GM12878 (cell line): Measurements from ENCODE around the gene MS4A6A. TPM values are rescaled to one million over a fixed set of nuclear protein-coding genes. Genes with fewer than 3 reads are reported as not detected.

Experiments used
- CREB1 ChIP-seq: IDR thresholded peaks from 2 replicates; pipeline ENCODE4 v1.6.1; 2012; ENCODE audit warnings: low read depth, mild to moderate bottlenecking, inconsistent platforms
- HDGF ChIP-seq: fragments of 450-650 bp; IDR thresholded peaks from 2 replicates; pipeline ENCODE4 v1.6.1; 2016; ENCODE audit warnings: antibody characterized with exemption
- IKZF1 ChIP-seq: fragments of 450-650 bp; conservative IDR thresholded peaks from 2 replicates; pipeline ENCODE4 v1.6.1; 2017; ENCODE audit warnings: antibody characterized with exemption, mild to moderate bottlenecking
- IRF4 ChIP-seq: IDR thresholded peaks from 2 replicates; pipeline ENCODE4 v1.6.1; 2011; ENCODE audit warnings: low read depth, low read length
- JUNB ChIP-seq: IDR thresholded peaks from 2 replicates; pipeline ENCODE4 v1.6.1; 2016; ENCODE audit warnings: antibody characterized with exemption, mild to moderate bottlenecking
- MEF2A ChIP-seq: IDR thresholded peaks from 2 replicates; pipeline ENCODE4 v1.6.1; 2011; ENCODE audit warnings: low read depth, mild to moderate bottlenecking, low read length, moderate library complexity; ENCODE audit not compliant: insufficient read depth
- MYC ChIP-seq: IDR thresholded peaks from 2 replicates; pipeline ENCODE4 v1.6.1; 2011; ENCODE audit warnings: mild to moderate bottlenecking, low read length, moderate library complexity, inconsistent platforms; ENCODE audit not compliant: insufficient read depth, insufficient replicate concordance, insufficient read length, severe bottlenecking
- POU2F2 ChIP-seq: IDR thresholded peaks from 3 replicates; pipeline ENCODE4 v1.6.1; 2011; ENCODE audit warnings: low read depth, mild to moderate bottlenecking, low read length, borderline replicate concordance
- RCOR1 ChIP-seq: conservative IDR thresholded peaks from 2 replicates; pipeline ENCODE4 v1.6.1; 2012; ENCODE audit warnings: low read depth, low read length, improper control_type of control experiment
- RELA ChIP-seq: fragments of 450-650 bp; IDR thresholded peaks from 2 replicates; pipeline ENCODE4 v1.8.0; 2014; ENCODE audit warnings: borderline replicate concordance; ENCODE audit not compliant: partially characterized antibody
- RUNX3 ChIP-seq: IDR thresholded peaks from 2 replicates; pipeline ENCODE4 v1.6.1; 2012; ENCODE audit warnings: low read length, inconsistent platforms
- SKIL ChIP-seq: fragments of 450-650 bp; IDR thresholded peaks from 2 replicates; pipeline ENCODE4 v1.6.1; 2017; ENCODE audit warnings: mild to moderate bottlenecking, low read depth, inconsistent platforms; ENCODE audit not compliant: poor library complexity, severe bottlenecking
- SMAD1 ChIP-seq: fragments of 450-650 bp; IDR thresholded peaks from 2 replicates; pipeline ENCODE4 v1.6.1; 2018; ENCODE audit warnings: mild to moderate bottlenecking, low read depth; ENCODE audit not compliant: partially characterized antibody
- SMAD5 ChIP-seq: IDR thresholded peaks from 2 replicates; pipeline ENCODE4 v1.6.1; 2016; ENCODE audit warnings: antibody characterized with exemption, low read depth
- SP1 ChIP-seq: IDR thresholded peaks from one replicate; pipeline ENCODE4 v1.6.1; 2011; ENCODE audit warnings: low read depth, low read length
- SPI1 ChIP-seq: IDR thresholded peaks from 2 replicates; pipeline ENCODE4 v1.6.1; 2011; ENCODE audit warnings: low read depth, mild to moderate bottlenecking, low read length, moderate library complexity, borderline replicate concordance; ENCODE audit not compliant: insufficient read depth
- TARDBP ChIP-seq: IDR thresholded peaks from 2 replicates; pipeline ENCODE4 v1.6.1; 2016; ENCODE audit warnings: borderline replicate concordance
- TCF7 ChIP-seq: IDR thresholded peaks from 2 replicates; pipeline ENCODE4 v1.6.1; 2014; ENCODE audit warnings: antibody characterized with exemption, borderline replicate concordance
- ZNF217 ChIP-seq: fragments of 450-650 bp; IDR thresholded peaks from 2 replicates; pipeline ENCODE4 v1.6.1; 2017; ENCODE audit warnings: antibody characterized with exemption, mild to moderate bottlenecking
- ZNF592 ChIP-seq: fragments of 450-650 bp; IDR thresholded peaks from 2 replicates; pipeline ENCODE4 v1.6.1; 2017; ENCODE audit warnings: mild to moderate bottlenecking, moderate library complexity
- ZZZ3 ChIP-seq: IDR thresholded peaks from 2 replicates; pipeline ENCODE4 v1.6.1; 2011; ENCODE audit warnings: low read depth; ENCODE audit not compliant: control insufficient read depth, insufficient read length
- polyA plus RNA-seq, 11 experiments: library from polyadenylated mRNA; depleted of rRNA in 4 of 11; unstranded in 6 of 11; stranded (reverse) in 5 of 11; fragments of >200 nt; fragmentation: Nextera tagmentation in 4 of 11; fragmentation: Illumina TruSeq in 1 of 11; extraction: Ambion mirVana in 4 of 11; extraction: Trizol in 1 of 11; gene quantifications; 1 replicate in 1 of 11; 2 replicates in 10 of 11; pipeline versions ENCODE4 v1.2.1 to v1.2.3, GENCODE V29; 2011 to 2016; ENCODE audit warnings: inconsistent platforms in 2 of 11, missing spikeins in 2 of 11, low read depth in 1 of 11
- total RNA-seq, 4 experiments: library from RNA; depleted of rRNA in 3 of 4; stranded (reverse); fragments of >200 nt in 3 of 4; fragmentation: Illumina TruSeq in 1 of 4; extraction: Trizol in 1 of 4; gene quantifications; 2 replicates each; pipeline versions ENCODE4 v1.2.1 to v1.2.3, GENCODE V29; 2013 to 2021
- TF ChIP-seq, protein P1 (sequence below): IDR thresholded peaks from 2 replicates; pipeline ENCODE4 v1.6.1; 2011; ENCODE audit warnings: borderline replicate concordance, low read depth, mild to moderate bottlenecking, moderate library complexity, low read length; ENCODE audit not compliant: insufficient read depth, poor library complexity, severe bottlenecking
- TF ChIP-seq, protein P2 (sequence below), 3 experiments: IDR thresholded peaks in 2 of 3; conservative IDR thresholded peaks in 1 of 3; 2 replicates each; pipeline ENCODE4 v1.5.1; 2011; ENCODE audit warnings: low read depth in 3 of 3, low read length in 3 of 3, mild to moderate bottlenecking in 3 of 3, control low read depth in 2 of 3, moderate library complexity in 2 of 3, inconsistent platforms in 1 of 3, mixed read lengths in 1 of 3; ENCODE audit not compliant: control insufficient read depth in 2 of 3, insufficient read depth in 1 of 3; ENCODE audit errors: extremely low read depth in 1 of 3

Gene MS4A6A
- total and polyA plus RNA-seq, 10 of the 15 experiments (the other 5 are each of a cell fraction or from before 2014, with no cell fraction given), result 0.75 to 30.7 (median 9.0) TPM

- TF ChIP-seq SKIL (peak; percentile 54), SP1 (no peak), MYC (no peak), SMAD5 (no peak), RCOR1 (no peak), RELA (no peak), HDGF (no peak), JUNB (peak; percentile 96), TCF7 (peak; percentile 88), RUNX3 (peak; percentile 85), ZNF217 (peak; percentile 79; the same call in 1 of the 2 replicates), ZZZ3 (no peak), MEF2A (peak; percentile 72; the same call in 1 of the 2 replicates), IRF4 (peak; percentile 82), ZNF592 (peak; percentile 44; the same call in 1 of the 2 replicates), SPI1 (peak; percentile 87), SMAD1 (no peak), CREB1 (no peak), POU2F2 (peak; percentile 63; the same call in 1 of the 3 replicates), IKZF1 (peak; percentile 88), TARDBP (no peak)
- TF ChIP-seq, protein P1, sequence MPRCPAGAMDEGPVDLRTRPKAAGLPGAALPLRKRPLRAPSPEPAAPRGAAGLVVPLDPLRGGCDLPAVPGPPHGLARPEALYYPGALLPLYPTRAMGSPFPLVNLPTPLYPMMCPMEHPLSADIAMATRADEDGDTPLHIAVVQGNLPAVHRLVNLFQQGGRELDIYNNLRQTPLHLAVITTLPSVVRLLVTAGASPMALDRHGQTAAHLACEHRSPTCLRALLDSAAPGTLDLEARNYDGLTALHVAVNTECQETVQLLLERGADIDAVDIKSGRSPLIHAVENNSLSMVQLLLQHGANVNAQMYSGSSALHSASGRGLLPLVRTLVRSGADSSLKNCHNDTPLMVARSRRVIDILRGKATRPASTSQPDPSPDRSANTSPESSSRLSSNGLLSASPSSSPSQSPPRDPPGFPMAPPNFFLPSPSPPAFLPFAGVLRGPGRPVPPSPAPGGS, result peak; percentile 44
- TF ChIP-seq, protein P2, sequence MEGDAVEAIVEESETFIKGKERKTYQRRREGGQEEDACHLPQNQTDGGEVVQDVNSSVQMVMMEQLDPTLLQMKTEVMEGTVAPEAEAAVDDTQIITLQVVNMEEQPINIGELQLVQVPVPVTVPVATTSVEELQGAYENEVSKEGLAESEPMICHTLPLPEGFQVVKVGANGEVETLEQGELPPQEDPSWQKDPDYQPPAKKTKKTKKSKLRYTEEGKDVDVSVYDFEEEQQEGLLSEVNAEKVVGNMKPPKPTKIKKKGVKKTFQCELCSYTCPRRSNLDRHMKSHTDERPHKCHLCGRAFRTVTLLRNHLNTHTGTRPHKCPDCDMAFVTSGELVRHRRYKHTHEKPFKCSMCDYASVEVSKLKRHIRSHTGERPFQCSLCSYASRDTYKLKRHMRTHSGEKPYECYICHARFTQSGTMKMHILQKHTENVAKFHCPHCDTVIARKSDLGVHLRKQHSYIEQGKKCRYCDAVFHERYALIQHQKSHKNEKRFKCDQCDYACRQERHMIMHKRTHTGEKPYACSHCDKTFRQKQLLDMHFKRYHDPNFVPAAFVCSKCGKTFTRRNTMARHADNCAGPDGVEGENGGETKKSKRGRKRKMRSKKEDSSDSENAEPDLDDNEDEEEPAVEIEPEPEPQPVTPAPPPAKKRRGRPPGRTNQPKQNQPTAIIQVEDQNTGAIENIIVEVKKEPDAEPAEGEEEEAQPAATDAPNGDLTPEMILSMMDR (IDR thresholded peaks at IDR 0.05 in 2 of 3, conservative IDR thresholded peaks at IDR 0.05 in 1 of 3; ENCODE audit: control insufficient read depth in 2 of 3, extremely low read depth in 1 of 3, insufficient read depth in 1 of 3, low read depth in 3 of 3, low read length in 3 of 3), result no peak
Measured at GRCh38 chr11:60204922-60205321, 22.0 kb upstream of the MS4A6A start (continued).
